ENCODE results near the gene MYO15B.

The MYO15B gene

DNA sequence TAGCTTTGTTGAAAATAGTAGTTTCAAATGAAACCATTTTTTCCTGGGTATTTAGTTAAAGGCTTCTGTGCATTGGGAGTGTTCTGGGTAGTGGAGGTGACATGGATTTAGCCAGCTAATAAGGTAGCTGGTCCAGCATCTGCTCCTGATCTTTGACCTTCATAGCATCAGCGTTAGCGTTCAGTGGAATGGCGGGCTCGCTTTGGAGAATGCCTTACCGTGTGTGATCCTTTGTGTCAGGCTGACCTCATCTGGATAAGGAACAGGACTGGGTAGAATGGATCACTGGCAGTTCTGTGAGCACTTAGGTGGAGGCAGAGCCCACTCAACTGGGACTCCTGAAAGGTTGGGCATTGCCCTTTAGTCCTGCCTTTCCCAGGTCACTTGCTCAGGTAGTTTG lies 83.3 kb downstream of the MYO15B start:
- no peak for DNase-seq

- no peak for DNase-seq
Measured at GRCh38 chr17:75672011-75672410, 84.4 kb downstream of the MYO15B start.

DNA sequence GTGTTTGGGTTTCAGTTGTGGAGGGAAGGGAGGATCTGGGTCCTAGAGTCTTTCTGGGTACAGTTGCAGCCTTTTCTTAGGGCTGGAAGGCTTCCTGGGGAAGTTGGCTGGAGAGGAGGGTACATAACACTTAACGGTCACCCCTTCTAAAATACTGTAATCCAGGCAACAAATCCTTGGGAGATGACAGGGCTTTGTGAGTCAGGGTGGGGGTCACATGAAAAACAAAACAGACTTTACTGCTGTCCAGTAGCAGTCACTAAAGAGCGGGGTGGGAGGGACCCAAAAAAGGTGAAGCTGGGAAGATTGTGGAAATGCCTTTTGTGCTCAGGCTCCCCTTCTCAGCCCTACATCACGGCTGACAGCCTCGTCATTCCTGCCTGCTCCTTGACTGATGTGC lies 85.9 kb downstream of the MYO15B start:
- no peak for DNase-seq
